Neural cell (in vitro differentiated cells): ENCODE measurements around the gene RTP1. TPM values are rescaled to one million over a fixed set of nuclear protein-coding genes. Genes with fewer than 3 reads are reported as not detected.

Source experiments
- H2AFZ ChIP-seq: fragments of 200-600, 300-800 bp; sonication (generic), shearing (Covaris generic); 2 replicates; pipeline ENCODE4 v1.6.0; 2014; ENCODE audit warnings: low read depth, mild to moderate bottlenecking, antibody characterized with exemption, low read length, moderate library complexity
- H3F3A ChIP-seq: fragments of 200-600 bp; shearing (Covaris generic); 2 replicates; pipeline ENCODE4 v1.6.1; 2016; ENCODE audit warnings: mild to moderate bottlenecking, moderate library complexity, mixed read lengths, antibody characterized with exemption, low read length; ENCODE audit not compliant: insufficient read depth, poor library complexity, severe bottlenecking
- H3K27ac ChIP-seq: fragments of 200-600, 300-800 bp; sonication (generic), shearing (Covaris generic); 2 replicates; pipeline ENCODE4 v1.5.1; 2014; ENCODE audit warnings: mild to moderate bottlenecking, low read length, moderate library complexity
- H3K27me3 ChIP-seq: fragments of 300-800, 200-600 bp; sonication (generic), shearing (Covaris generic); 2 replicates; pipeline ENCODE4 v1.6.0; 2014; ENCODE audit warnings: mild to moderate bottlenecking, low read depth, low read length, moderate library complexity; ENCODE audit not compliant: insufficient read depth
- H3K36me3 ChIP-seq: fragments of 300-800, 200-600 bp; sonication (generic), shearing (Covaris generic); 2 replicates; pipeline ENCODE4 v1.5.1; 2014; ENCODE audit warnings: mild to moderate bottlenecking, antibody characterized with exemption, low read length, moderate library complexity; ENCODE audit not compliant: insufficient read depth
- H3K4me2 ChIP-seq: fragments of 300-800, 200-600 bp; sonication (generic), shearing (Covaris generic); 2 replicates; pipeline ENCODE4 v1.6.0; 2014; ENCODE audit warnings: mild to moderate bottlenecking, low read length
- H3K4me3 ChIP-seq: fragments of 300-800, 200-600 bp; sonication (generic), shearing (Covaris generic); 2 replicates; pipeline ENCODE4 v1.5.1; 2014; ENCODE audit warnings: mild to moderate bottlenecking, low read length, moderate library complexity
- H3K79me2 ChIP-seq: fragments of 200-600 bp; shearing (Covaris generic); replicated peaks from 2 replicates; pipeline ENCODE4 v1.6.0; 2014; ENCODE audit warnings: mild to moderate bottlenecking, low read length, moderate library complexity; ENCODE audit not compliant: insufficient read depth
- H3K9ac ChIP-seq: fragments of 300-800, 200-600 bp; sonication (generic), shearing (Covaris generic); 2 replicates; pipeline ENCODE4 v1.6.1; 2016; ENCODE audit warnings: mild to moderate bottlenecking, low read length, mixed read lengths
- H3K9me2 ChIP-seq: fragments of 200-600 bp; shearing (Covaris generic); 2 replicates; pipeline ENCODE4 v1.6.1; 2016; ENCODE audit warnings: mild to moderate bottlenecking, low read length, mixed read lengths; ENCODE audit not compliant: insufficient read depth
- H3K9me3 ChIP-seq: fragments of 200-600, 300-800 bp; sonication (generic), shearing (Covaris generic); 2 replicates; pipeline ENCODE4 v1.6.1; 2016; ENCODE audit warnings: mild to moderate bottlenecking, mixed run types, low read length, moderate library complexity, mixed read lengths
- H4K20me1 ChIP-seq: fragments of 200-600 bp; shearing (Covaris generic); 2 replicates; pipeline ENCODE4 v1.6.1; 2016; ENCODE audit warnings: mild to moderate bottlenecking, mixed run types; ENCODE audit not compliant: insufficient read depth
- EP300 ChIP-seq: fragments of 450-650 bp; conservative IDR thresholded peaks from 2 replicates; pipeline ENCODE4 v1.6.1; 2014; ENCODE audit warnings: antibody characterized with exemption, mild to moderate bottlenecking, moderate library complexity; ENCODE audit not compliant: poor library complexity, severe bottlenecking
- EZH2 ChIP-seq: fragments of 200-600, 300-800 bp; shearing (Covaris generic), sonication (generic); IDR thresholded peaks from 2 replicates; pipeline ENCODE4 v1.6.1; 2014; ENCODE audit warnings: antibody characterized with exemption, low read length, borderline replicate concordance, mild to moderate bottlenecking; ENCODE audit not compliant: insufficient read depth, poor library complexity, severe bottlenecking
- MXI1 ChIP-seq: fragments of 450-650 bp; conservative IDR thresholded peaks from 2 replicates; pipeline ENCODE4 v1.6.1; 2014; ENCODE audit warnings: antibody characterized with exemption, mild to moderate bottlenecking; ENCODE audit not compliant: poor library complexity, severe bottlenecking
- POLR2AphosphoS5 ChIP-seq: IDR thresholded peaks from 2 replicates; pipeline ENCODE4 v1.6.1; 2012
- RAD21 ChIP-seq: fragments of 450-650 bp; conservative IDR thresholded peaks from 2 replicates; pipeline ENCODE4 v1.6.1; 2014; ENCODE audit warnings: antibody characterized with exemption, mild to moderate bottlenecking, moderate library complexity
- SMC3 ChIP-seq: fragments of 450-650 bp; conservative IDR thresholded peaks from 2 replicates; pipeline ENCODE4 v1.6.1; 2014; ENCODE audit warnings: antibody characterized with exemption, mild to moderate bottlenecking, moderate library complexity; ENCODE audit not compliant: poor library complexity
- TAF1 ChIP-seq: IDR thresholded peaks from 2 replicates; pipeline ENCODE4 v1.6.1; 2012; ENCODE audit warnings: low read depth
- polyA plus RNA-seq: library from polyadenylated mRNA; depleted of rRNA; stranded (reverse); fragments of >200 nt; gene quantifications from 2 replicates; pipeline ENCODE4 v1.2.3, GENCODE V29; 2014
- TF ChIP-seq, protein P1 (sequence below): IDR thresholded peaks from 2 replicates; pipeline ENCODE4 v1.6.1; 2012; ENCODE audit warnings: borderline replicate concordance
- TF ChIP-seq, protein P2 (sequence below): fragments of 450-650 bp; IDR thresholded peaks from 2 replicates; pipeline ENCODE4 v1.5.1; 2014; ENCODE audit warnings: antibody characterized with exemption, mild to moderate bottlenecking, moderate library complexity; ENCODE audit not compliant: poor library complexity, severe bottlenecking

Gene RTP1
- polyA plus RNA-seq, 1 donor from 2014 or later = 2.0 TPM

DNA sequence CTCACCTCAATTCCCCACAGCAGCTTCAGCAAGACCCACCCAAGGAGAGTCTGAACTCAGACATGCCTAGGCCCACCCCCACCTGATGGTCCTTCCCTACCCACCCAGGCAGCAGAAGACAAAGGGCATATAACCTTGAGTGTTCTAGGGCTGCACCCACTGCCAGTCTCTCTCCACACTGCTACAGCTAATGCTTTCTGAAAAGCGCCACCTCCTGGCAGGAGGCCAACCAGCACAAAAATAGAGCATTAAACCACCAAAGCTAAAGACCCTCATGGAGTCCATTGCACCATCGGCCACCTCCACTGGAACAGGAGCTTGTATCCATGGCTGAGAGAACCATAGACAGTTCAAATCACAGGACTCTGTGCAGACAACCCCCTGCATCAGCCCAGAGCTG is 46.7 kb upstream of the RTP1 start:
- Histone ChIP-seq H3K27me3 (no peaks in the 10 kb centered on the region), H3K36me3 (no peaks in the 10 kb centered on the region), H3K79me2 (no peaks in the 10 kb centered on the region), H3K9me2 (no peaks in the 10 kb centered on the region), H4K20me1 (no peaks in the 10 kb centered on the region), H2AFZ (no peak overlapping the region), H3K4me3 (no peak overlapping the region), H3K4me2 (no peak overlapping the region), H3K9ac (no peak overlapping the region), H3K9me3 (no peaks in the 10 kb centered on the region), H3F3A (no peaks in the 10 kb centered on the region), H3K27ac (no peak overlapping the region)
- TF ChIP-seq, protein P1, sequence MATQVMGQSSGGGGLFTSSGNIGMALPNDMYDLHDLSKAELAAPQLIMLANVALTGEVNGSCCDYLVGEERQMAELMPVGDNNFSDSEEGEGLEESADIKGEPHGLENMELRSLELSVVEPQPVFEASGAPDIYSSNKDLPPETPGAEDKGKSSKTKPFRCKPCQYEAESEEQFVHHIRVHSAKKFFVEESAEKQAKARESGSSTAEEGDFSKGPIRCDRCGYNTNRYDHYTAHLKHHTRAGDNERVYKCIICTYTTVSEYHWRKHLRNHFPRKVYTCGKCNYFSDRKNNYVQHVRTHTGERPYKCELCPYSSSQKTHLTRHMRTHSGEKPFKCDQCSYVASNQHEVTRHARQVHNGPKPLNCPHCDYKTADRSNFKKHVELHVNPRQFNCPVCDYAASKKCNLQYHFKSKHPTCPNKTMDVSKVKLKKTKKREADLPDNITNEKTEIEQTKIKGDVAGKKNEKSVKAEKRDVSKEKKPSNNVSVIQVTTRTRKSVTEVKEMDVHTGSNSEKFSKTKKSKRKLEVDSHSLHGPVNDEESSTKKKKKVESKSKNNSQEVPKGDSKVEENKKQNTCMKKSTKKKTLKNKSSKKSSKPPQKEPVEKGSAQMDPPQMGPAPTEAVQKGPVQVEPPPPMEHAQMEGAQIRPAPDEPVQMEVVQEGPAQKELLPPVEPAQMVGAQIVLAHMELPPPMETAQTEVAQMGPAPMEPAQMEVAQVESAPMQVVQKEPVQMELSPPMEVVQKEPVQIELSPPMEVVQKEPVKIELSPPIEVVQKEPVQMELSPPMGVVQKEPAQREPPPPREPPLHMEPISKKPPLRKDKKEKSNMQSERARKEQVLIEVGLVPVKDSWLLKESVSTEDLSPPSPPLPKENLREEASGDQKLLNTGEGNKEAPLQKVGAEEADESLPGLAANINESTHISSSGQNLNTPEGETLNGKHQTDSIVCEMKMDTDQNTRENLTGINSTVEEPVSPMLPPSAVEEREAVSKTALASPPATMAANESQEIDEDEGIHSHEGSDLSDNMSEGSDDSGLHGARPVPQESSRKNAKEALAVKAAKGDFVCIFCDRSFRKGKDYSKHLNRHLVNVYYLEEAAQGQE = no peak
- TF ChIP-seq TAF1 (no peak), SMC3 (no peak)

DNA sequence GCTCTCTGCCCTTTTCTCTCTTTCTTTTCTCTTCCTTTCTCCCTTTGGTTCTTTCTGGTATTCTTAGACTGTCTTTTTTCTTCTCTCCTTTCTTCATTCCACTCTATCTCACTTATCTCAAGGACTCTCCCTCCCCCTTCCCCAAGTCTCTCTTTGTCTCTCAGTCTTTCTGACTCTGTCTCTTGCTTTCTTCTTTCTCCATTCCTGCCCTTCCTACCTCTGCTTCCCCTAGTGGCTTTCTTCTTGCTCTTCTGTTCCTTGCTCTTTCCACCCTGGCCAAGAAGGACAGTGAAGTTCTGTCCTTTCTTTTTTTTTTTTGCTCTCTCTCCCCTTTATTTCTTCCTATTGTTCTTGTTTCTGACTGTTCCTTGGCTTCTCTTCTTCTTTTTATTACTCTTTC is 35.7 kb upstream of the RTP1 start:
- Histone ChIP-seq H3K4me2 (no peak overlapping the region), H3K27me3 (no peaks in the 10 kb centered on the region), H3K9me3 (no peaks in the 10 kb centered on the region), H3K36me3 (no peaks in the 10 kb centered on the region), H3K4me3 (no peak overlapping the region), H2AFZ (no peak overlapping the region), H3K9ac (no peak overlapping the region), H3K79me2 (no peaks in the 10 kb centered on the region), H3F3A (peaks cover 3% of the 10 kb centered on the region), H3K27ac (no peak overlapping the region), H4K20me1 (no peaks in the 10 kb centered on the region), H3K9me2 (no peaks in the 10 kb centered on the region)
- TF ChIP-seq EZH2 = no peak
- TF ChIP-seq, protein P1 = no peak
- TF ChIP-seq TAF1 = no peak
- TF ChIP-seq MXI1 = no peak
- TF ChIP-seq RAD21 = no peak
- TF ChIP-seq EP300 = no peak
- TF ChIP-seq, protein P2, sequence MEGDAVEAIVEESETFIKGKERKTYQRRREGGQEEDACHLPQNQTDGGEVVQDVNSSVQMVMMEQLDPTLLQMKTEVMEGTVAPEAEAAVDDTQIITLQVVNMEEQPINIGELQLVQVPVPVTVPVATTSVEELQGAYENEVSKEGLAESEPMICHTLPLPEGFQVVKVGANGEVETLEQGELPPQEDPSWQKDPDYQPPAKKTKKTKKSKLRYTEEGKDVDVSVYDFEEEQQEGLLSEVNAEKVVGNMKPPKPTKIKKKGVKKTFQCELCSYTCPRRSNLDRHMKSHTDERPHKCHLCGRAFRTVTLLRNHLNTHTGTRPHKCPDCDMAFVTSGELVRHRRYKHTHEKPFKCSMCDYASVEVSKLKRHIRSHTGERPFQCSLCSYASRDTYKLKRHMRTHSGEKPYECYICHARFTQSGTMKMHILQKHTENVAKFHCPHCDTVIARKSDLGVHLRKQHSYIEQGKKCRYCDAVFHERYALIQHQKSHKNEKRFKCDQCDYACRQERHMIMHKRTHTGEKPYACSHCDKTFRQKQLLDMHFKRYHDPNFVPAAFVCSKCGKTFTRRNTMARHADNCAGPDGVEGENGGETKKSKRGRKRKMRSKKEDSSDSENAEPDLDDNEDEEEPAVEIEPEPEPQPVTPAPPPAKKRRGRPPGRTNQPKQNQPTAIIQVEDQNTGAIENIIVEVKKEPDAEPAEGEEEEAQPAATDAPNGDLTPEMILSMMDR = no peak
- TF ChIP-seq SMC3 = no peak
- TF ChIP-seq POLR2AphosphoS5 = no peak
